Large intestine (tissue), 3 donors: ENCODE data around the gene SIAE. TPM values are rescaled to one million over a fixed set of nuclear protein-coding genes. Genes with fewer than 3 reads are reported as not detected.
A peak's percentile ranks its signal among the peaks of the same experiment; 100 is the strongest.

Experiments
- DNase-seq, 2 donors: peaks; one replicate each; pipeline versions ENCODE4 v3.0.0 to v3.0.0-alpha.2; 2013
- H3K27ac ChIP-seq: one replicate; pipeline ENCODE4 v1.5.1; 2013; ENCODE audit warnings: low read length
- H3K27me3 ChIP-seq: 2 replicates; pipeline ENCODE4 v1.6.1; 2013; ENCODE audit warnings: low read length; ENCODE audit not compliant: control insufficient read depth, insufficient read depth
- H3K36me3 ChIP-seq: 2 replicates; pipeline ENCODE4 v1.6.1; 2013; ENCODE audit warnings: low read length; ENCODE audit not compliant: control insufficient read depth, insufficient read depth
- H3K4me1 ChIP-seq: one replicate; pipeline ENCODE4 v1.6.1; 2013; ENCODE audit warnings: low read length; ENCODE audit not compliant: control insufficient read depth, insufficient read depth
- H3K4me3 ChIP-seq: one replicate; pipeline ENCODE4 v1.5.1; 2013; ENCODE audit warnings: low read length
- H3K9me3 ChIP-seq: one replicate; pipeline ENCODE4 v1.6.1; 2013; ENCODE audit warnings: mild to moderate bottlenecking, low read depth, low read length, moderate library complexity; ENCODE audit not compliant: control insufficient read depth
- WGBS: methylation state at CpG from one replicate; pipeline ENCODE4 v1.1.5; 2013; ENCODE audit warnings: low lambda C conversion rate; ENCODE audit not compliant: insufficient coverage; 5-methylcytosine and 5-hydroxymethylcytosine counted together
- polyA plus RNA-seq: library from polyadenylated mRNA; unstranded; fragments of 120-200 nt; gene quantifications from one replicate; pipeline ENCODE4 v1.2.1, GENCODE V29; 2013

SIAE gene
- polyA plus RNA-seq, 1 donor: 48.1 TPM

GRCh38 chr11:124584681-124585372 lies 88.7 kb downstream of the SIAE start:
- H3K27ac ChIP-seq: no peak overlapping the region
- WGBS: 83% methylated on average over 1 of the region's 4 CpGs
- no peaks in the 10 kb centered on the region for H3K36me3 ChIP-seq
- peaks cover 9% of the 10 kb centered on the region for H3K4me1 ChIP-seq
- no peak overlapping the region for H3K4me3 ChIP-seq
- H3K9me3 ChIP-seq: no peaks in the 10 kb centered on the region
- DNase-seq: no peak
- H3K27me3 ChIP-seq: no peaks in the 10 kb centered on the region

- peak; percentile 9 to 52 for DNase-seq
- H3K4me1 ChIP-seq: peaks cover 9% of the 10 kb centered on the region
- H3K36me3 ChIP-seq: no peaks in the 10 kb centered on the region
- H3K4me3 ChIP-seq: no peak overlapping the region
- no CpG with 5 or more reads among the region's 8 CpGs for WGBS
- no peaks in the 10 kb centered on the region for H3K27me3 ChIP-seq
- H3K27ac ChIP-seq: no peak overlapping the region
- no peaks in the 10 kb centered on the region for H3K9me3 ChIP-seq
Observed at GRCh38 chr11:124583781-124584180, 89.8 kb downstream of the SIAE start.

Other genes with a start within 250 kb of the SIAE start
- gene OR8B4, start 248.9 kb downstream of the SIAE start, polyA plus RNA-seq: not detected
- gene OR8B8, start 228.0 kb downstream of the SIAE start, polyA plus RNA-seq: not detected
- not detected for gene OR8B12, start 130.1 kb downstream of the SIAE start, polyA plus RNA-seq
- gene OR8A1, start 103.7 kb downstream of the SIAE start, polyA plus RNA-seq: not detected
- gene PANX3, start 62.3 kb downstream of the SIAE start, polyA plus RNA-seq: 0.03 TPM
- gene TBRG1, start 50.9 kb downstream of the SIAE start, polyA plus RNA-seq: 45.3 TPM
- gene SPA17, start 165 bp upstream of the SIAE start, polyA plus RNA-seq: 7.4 TPM
- gene NRGN, start 66.2 kb upstream of the SIAE start, polyA plus RNA-seq: 2.1 TPM
- gene VSIG2, start 78.5 kb upstream of the SIAE start, polyA plus RNA-seq: 5.0 TPM
- gene ESAM, start 88.6 kb upstream of the SIAE start, polyA plus RNA-seq: 15.0 TPM
- gene MSANTD2, start 126.7 kb upstream of the SIAE start, polyA plus RNA-seq: 23.2 TPM
- 17.3 TPM for gene ROBO3, start 191.7 kb upstream of the SIAE start, polyA plus RNA-seq
- 5.1 TPM for gene ROBO4, start 224.1 kb upstream of the SIAE start, polyA plus RNA-seq
- not detected for gene HEPN1, start 245.5 kb upstream of the SIAE start, polyA plus RNA-seq